ENCODE results near the gene SLC2A6.

SLC2A6 gene

GRCh38 chr9:133463234-133463863, 15.6 kb downstream of the SLC2A6 start:
- H3K4me3 ChIP-seq (ENCODE audit: low read depth, low read length): no peak overlapping the region
- TF ChIP-seq CTCF (IDR thresholded peaks at IDR 0.05; ENCODE audit: low read depth, low read length) (no peak), MYC (IDR thresholded peaks at IDR 0.05; ENCODE audit: low read depth, low read length) (no peak), POLR2A (IDR thresholded peaks at IDR 0.05; ENCODE audit: extremely low read depth, insufficient read length) (no peak)
- TF ChIP-seq, protein P1, sequence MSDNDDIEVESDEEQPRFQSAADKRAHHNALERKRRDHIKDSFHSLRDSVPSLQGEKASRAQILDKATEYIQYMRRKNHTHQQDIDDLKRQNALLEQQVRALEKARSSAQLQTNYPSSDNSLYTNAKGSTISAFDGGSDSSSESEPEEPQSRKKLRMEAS (IDR thresholded peaks at IDR 0.05; ENCODE audit: low read depth, low read length): no peak
- no peak for DNase-seq (ENCODE audit: low read depth)

- no peak for DNase-seq (ENCODE audit: low read depth)
- TF ChIP-seq POLR2A (IDR thresholded peaks at IDR 0.05; ENCODE audit: extremely low read depth, insufficient read length): no peak
- no peak for TF ChIP-seq MYC (IDR thresholded peaks at IDR 0.05; ENCODE audit: low read depth, low read length)
- TF ChIP-seq, protein P1 (IDR thresholded peaks at IDR 0.05; ENCODE audit: low read depth, low read length): no peak
- no peak for TF ChIP-seq CTCF (IDR thresholded peaks at IDR 0.05; ENCODE audit: low read depth, low read length)
Observed at GRCh38 chr9:133461975-133462374, 16.9 kb downstream of the SLC2A6 start.

GRCh38 chr9:133460405-133461175, 18.3 kb downstream of the SLC2A6 start:
- H3K4me3 ChIP-seq (ENCODE audit: low read depth, low read length): no peak overlapping the region
- no peak for DNase-seq (ENCODE audit: low read depth)
- TF ChIP-seq MYC (IDR thresholded peaks at IDR 0.05; ENCODE audit: low read depth, low read length) (no peak), CTCF (IDR thresholded peaks at IDR 0.05; ENCODE audit: low read depth, low read length) (no peak), POLR2A (IDR thresholded peaks at IDR 0.05; ENCODE audit: extremely low read depth, insufficient read length) (no peak)
- TF ChIP-seq, protein P1 (IDR thresholded peaks at IDR 0.05; ENCODE audit: low read depth, low read length): no peak

More at GRCh38 chr9:133461975-133462374, 16.9 kb downstream of the SLC2A6 start:
- H3K4me3 ChIP-seq (ENCODE audit: low read depth, low read length): no peak overlapping the region

GRCh38 chr9:133459476-133460404, 19.2 kb downstream of the SLC2A6 start, which contains the start of gene CACFD1:
Gene CACFD1, plus strand, starts transcription at chr9:133459978. Its CDS starts 89 bp downstream, at chr9:133460067.
- peak within 1 kb of the TSS; percentile 47 for H3K4me3 ChIP-seq (ENCODE audit: low read depth, low read length)
- peak; percentile 38 for TF ChIP-seq POLR2A (IDR thresholded peaks at IDR 0.05; ENCODE audit: extremely low read depth, insufficient read length)
- TF ChIP-seq, protein P1 (IDR thresholded peaks at IDR 0.05; ENCODE audit: low read depth, low read length): no peak
- DNase-seq (ENCODE audit: low read depth): peak; percentile 93

GRCh38 chr9:133458643-133459312, 20.1 kb downstream of the SLC2A6 start:
- H3K4me3 ChIP-seq (ENCODE audit: low read depth, low read length): no peak overlapping the region
- TF ChIP-seq MYC (IDR thresholded peaks at IDR 0.05; ENCODE audit: low read depth, low read length) (no peak), CTCF (IDR thresholded peaks at IDR 0.05; ENCODE audit: low read depth, low read length) (no peak)
- TF ChIP-seq, protein P1 (IDR thresholded peaks at IDR 0.05; ENCODE audit: low read depth, low read length): no peak
- peak; percentile 56 for DNase-seq (ENCODE audit: low read depth)
